ENCODE data around the gene PPBP.

PPBP gene, protein sequence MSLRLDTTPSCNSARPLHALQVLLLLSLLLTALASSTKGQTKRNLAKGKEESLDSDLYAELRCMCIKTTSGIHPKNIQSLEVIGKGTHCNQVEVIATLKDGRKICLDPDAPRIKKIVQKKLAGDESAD

DNA sequence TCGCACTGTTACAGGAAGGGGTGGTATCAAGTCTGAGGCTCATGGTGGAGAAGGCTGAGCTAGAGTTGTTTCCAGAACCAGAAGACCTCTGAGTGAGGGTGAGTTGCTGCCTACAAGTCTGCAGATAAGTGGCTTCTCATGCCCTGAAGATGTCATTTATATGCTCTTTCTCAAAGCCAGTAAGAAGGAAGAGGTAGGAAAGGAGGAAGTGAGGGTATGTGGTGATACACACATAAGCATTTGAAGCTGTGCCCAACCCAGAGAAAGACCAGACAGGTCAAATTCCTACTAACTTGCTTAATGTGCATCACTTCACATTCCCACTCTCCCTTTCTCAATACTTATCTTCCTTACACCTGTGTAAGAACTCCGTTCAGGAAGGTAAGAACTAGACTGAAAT is at the start of gene PPBP:
TSS of gene PPBP (minus strand) at position 130 of the 400 bp plus-strand sequence. CDS start at position 43, 87 bp downstream.
- DNase-seq: no peak

DNA sequence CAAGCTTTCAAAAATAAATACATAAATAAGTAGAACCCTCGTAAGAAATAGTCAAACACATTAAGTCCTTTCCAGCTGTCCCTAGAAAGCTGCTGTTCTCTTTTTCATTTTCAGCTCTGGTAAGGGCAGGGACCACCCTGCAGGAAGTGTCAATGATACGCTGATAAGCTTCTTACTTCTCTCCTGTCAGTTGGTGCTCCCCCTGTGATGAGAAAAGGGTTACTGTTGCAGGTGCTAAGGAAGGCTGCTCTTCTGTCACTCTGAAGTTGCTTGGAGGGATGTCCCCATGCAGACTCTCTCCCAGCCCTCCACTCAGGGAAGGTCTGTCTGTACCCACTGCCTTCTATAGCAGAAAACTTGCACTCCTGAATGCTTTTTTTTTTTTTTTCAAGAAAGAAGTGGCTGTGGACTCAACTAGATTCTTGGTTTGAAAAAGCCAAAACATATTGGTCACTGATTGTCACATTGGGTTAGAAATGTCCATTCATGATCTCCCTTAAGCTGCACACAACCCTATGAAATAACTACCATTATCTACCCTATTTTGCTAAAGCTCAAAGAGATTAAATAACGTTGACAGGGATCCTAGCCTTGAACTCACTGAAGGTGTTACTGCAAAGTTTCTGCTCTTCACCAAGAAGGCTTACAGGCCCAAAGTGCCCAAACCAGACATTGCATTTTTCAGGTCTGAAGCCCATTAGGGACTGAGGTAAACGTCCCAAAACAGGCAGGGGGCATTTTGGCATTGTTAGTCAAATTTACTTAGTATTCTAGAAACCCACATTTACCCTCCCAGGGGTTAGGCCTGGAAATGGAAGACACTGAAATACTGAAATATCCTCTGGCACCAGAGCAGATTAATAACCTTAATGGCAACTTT is 49.3 kb upstream of the PPBP start:
- no peak for DNase-seq

- DNase-seq: no peak
Measured at GRCh38 chr4:74033739-74034138, 45.7 kb upstream of the PPBP start.

DNA sequence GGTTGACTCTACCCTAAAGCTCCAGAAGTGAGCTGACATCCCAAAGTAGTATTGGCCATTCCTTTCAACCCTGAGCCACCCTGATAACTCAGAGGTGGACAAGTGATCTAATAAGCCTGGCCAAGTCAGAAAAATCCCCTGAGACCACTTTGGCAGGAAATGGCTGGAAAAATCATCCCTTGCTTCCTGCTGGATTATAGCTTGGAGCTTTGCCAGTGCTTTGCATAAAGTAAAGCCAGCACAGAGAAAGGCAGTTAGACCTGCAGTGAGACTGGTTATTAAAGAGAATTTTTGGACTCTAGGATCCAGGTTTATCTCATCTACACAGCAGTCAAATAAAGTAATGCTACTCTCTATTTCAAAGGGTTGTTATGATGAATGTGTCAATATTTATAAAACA is 44.1 kb upstream of the PPBP start:
- DNase-seq: no peak

DNA sequence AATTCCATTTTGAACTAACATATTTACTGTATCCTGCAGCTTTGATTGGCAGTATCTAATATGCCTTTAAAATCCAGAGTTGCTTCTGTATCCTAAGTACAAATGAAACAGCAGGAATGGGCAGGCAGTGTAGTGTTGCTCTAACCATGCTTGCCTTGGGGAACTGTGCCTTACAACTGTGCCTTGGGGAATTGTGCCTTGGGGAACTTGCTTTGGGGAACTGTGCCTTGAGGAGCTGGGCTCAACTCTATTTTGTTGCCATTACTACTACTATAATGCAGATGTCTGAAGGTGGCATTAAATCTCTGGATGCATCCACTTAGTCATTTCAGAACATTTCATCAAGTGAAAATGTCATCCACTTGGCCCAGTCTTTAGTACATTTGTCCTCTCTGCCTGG is 43.6 kb upstream of the PPBP start:
- DNase-seq: no peak

DNA sequence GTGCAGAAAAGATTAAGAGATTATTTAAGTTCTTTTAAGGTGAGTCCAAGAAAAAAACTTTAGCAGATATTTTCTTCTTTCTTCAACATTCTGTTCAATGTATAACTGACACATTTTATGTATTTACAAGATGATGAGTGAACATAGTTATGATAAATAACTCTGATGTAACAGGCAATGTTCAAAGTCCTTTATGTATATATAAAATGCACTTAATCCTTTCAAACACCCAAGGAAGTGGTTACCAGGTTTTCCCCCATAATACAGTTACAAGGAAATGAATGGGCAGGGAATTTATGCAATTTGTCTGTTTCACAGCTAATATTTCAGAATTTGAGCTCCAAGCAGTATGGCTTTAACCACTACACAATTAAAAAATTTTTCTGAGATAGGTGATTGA is 42.3 kb upstream of the PPBP start:
- DNase-seq: no peak

- DNase-seq: no peak
Measured at GRCh38 chr4:74028504-74028903, 40.5 kb upstream of the PPBP start.

GRCh38 chr4:74023709-74024108 is 35.7 kb upstream of the PPBP start:
- no peak for DNase-seq

DNA sequence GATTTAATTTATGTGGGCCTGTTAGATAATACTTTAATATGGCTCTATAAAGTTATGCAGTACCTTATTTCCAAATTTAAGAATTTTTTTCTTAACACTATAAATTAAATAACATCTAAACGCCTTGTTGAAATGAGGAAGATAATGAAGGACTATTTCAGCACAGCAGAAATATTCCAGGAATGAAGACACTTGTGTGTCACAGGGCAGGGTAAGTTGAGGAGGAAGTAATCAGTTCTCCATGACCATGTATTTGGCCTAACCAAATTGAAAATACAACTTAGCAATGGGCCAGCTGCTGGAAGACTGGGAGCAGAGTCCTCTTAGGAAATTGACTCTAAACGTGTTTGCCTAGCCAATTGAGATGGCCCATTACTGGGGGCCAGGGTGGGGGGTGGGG is 33.6 kb upstream of the PPBP start:
- no peak for DNase-seq

GRCh38 chr4:74018771-74019170 is 30.8 kb upstream of the PPBP start:
- no peak for DNase-seq

GRCh38 chr4:74018116-74018515 is 30.1 kb upstream of the PPBP start:
- DNase-seq: no peak

- no peak for DNase-seq
Measured at GRCh38 chr4:74016068-74016467, 28.1 kb upstream of the PPBP start.

- no peak for DNase-seq
Measured at GRCh38 chr4:74015126-74015780, 27.3 kb upstream of the PPBP start.

DNA sequence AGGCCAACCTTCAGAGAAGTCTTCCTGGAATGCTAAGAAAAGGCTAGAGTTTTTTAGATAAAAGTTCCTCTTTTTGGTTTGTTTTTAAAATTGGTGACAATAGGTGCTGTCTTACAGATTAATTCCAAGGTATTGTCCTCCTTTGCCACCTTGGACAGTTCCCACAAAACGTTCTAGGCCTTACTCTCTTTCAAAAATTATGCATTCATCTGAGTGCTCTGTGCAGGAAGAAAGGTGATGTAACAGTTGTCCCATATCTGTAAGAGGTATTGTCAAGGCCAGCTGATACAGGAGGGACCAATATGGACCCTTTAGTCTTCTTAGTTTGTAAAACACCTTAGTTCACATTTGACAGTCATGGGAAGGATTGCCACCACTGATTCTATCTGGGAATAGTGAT is 26.3 kb upstream of the PPBP start:
- DNase-seq: no peak

- DNase-seq: no peak
Measured at GRCh38 chr4:74013264-74013663, 25.3 kb upstream of the PPBP start.

GRCh38 chr4:74012130-74012529 is 24.1 kb upstream of the PPBP start:
- DNase-seq: no peak

- DNase-seq: no peak
Measured at GRCh38 chr4:74009307-74009706, 21.3 kb upstream of the PPBP start.

GRCh38 chr4:74006009-74006476 is 18.1 kb upstream of the PPBP start:
- no peak for DNase-seq

GRCh38 chr4:74005528-74005927 is 17.5 kb upstream of the PPBP start:
- DNase-seq: no peak

GRCh38 chr4:74004668-74005067 is 16.7 kb upstream of the PPBP start:
- DNase-seq: no peak

DNA sequence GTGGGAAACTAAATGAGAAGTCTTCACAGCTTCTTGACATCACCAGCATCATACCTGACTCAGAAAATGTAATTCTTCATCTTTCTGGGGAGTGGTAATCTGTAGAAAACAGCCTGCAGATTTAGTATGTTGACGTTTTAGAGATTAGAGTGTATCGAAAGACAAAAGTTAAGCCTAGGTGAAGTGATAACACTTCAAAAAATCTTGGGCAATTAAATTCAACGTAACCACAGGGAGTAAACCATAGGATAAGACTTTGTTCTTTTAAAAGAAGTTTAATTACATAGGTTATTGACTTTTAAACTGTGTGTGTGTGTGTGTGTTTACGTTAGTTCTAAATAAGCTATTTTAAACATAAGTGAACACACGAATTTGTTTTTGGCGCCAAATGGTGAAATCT is 12.3 kb upstream of the PPBP start:
- DNase-seq: no peak

DNA sequence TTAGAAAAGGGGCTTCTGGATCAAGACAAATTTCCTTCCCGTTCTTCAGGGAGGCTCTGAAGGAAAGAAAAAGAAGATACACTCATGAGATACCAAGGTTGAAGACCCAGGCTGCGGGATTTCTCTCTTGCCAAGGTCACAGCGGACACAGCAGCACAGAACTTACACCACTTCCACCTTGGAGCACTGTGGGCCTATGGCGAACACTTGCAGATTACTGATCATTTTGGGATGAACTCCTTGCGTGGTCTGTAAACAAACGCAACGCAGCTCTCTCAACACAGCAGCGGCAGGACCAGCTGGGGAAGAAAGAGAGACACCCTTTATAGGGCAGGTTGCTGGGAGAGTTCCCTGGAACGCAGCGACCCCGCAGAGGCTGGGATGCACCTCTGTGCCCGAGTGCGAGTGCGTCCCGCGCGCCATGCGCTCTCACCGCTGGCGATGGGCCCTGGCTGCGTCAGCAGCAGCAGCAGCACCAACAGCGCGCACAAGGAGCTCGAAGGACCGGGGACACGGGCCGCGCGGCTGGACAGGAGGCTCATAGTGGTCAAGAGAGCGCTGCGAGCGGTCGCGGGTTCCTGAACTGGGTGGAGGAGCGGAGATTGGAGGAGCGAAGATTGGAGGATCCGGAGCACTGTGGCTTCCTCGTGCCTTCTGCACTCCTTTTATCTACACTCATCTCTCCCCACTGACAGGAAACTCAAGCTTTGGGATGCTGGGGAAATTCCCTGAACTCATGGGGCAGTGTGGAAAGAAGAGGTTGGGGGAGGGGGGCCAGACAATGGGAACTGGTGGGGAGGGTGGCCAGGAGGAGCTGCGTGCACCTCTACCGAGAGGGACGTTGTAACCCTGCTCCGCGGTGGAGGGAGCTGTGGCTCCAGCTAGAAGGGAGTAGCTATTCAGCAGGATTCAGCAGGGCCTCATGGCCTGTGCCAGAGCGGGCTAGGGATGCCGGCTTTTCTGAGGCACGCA is 10.3 kb upstream of the PPBP start, which contains the start of gene CXCL5:
TSS of gene CXCL5 (minus strand) at position 638 of the 972 bp plus-strand sequence. CDS start at position 542, 96 bp downstream.
- no peak for DNase-seq

- DNase-seq: no peak
Measured at GRCh38 chr4:73992050-73992449, 4.1 kb upstream of the PPBP start.
